GM18526 (cell line): Measurements from ENCODE around the gene ZNF576.

ENCODE experiments used
- POLR2A ChIP-seq: IDR thresholded peaks from 3 replicates; pipeline ENCODE4 v1.6.1; 2011; ENCODE audit not compliant: insufficient read length; ENCODE audit errors: extremely low read depth

Gene ZNF576

GRCh38 chr19:43612374-43612773 is 16.0 kb downstream of the ZNF576 start:
- TF ChIP-seq POLR2A = no peak

GRCh38 chr19:43616306-43616705 is 19.9 kb downstream of the ZNF576 start:
- no peak for TF ChIP-seq POLR2A

GRCh38 chr19:43616954-43617353 is 20.6 kb downstream of the ZNF576 start:
- no peak for TF ChIP-seq POLR2A

GRCh38 chr19:43618921-43619261 is 22.5 kb downstream of the ZNF576 start:
- TF ChIP-seq POLR2A = no peak

GRCh38 chr19:43619262-43620060 is 23.1 kb downstream of the ZNF576 start, which contains the start of gene ZNF428:
TSS of gene ZNF428 (minus strand) at chr19:43619629. CDS start at chr19:43614304, 5,325 bp downstream.
- TF ChIP-seq POLR2A = peak; percentile 82

DNA sequence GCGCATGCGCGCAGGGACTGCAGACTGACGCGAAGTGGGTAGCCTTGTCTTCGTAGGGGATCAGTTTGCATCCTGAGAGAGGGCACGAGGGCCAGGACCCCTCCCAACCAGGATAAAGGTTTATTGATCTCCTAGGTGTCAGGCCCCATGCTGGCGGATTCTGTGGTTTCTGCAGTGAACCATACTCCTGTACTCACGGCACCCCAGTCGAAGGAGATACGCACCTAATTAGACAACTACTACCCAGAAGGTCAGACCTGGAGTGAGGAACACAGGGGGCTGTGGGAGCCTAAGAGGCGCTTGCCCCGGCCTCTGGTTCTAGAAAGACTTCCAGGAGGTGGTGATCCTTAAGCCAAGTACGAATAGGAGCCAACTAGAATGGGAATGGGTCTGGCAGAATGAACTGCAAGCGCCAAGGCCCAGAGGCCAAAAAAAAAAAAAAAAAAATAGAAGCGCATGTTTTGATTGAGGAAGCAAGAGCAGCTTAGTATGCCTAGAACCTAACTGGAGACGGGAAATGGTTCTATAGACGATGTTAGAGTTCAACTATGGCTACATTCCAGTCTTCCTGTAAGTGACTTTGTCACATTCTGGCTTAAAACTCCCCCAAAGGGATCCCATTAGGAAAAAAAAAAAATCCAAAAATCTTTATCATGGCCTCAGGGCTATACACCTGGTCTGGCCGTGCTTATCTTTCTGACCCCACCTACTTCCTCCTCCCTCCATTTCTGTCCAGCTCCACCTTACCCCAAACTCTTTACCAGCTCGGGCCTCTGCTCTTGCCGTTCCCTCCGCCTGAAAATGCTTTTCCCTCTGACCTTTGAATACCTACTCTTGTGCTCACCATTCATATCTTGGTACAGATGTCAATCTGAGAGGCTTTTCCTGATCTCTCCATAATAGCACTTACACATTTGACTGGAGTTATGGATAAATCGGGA is 23.9 kb downstream of the ZNF576 start:
- no peak for TF ChIP-seq POLR2A

DNA sequence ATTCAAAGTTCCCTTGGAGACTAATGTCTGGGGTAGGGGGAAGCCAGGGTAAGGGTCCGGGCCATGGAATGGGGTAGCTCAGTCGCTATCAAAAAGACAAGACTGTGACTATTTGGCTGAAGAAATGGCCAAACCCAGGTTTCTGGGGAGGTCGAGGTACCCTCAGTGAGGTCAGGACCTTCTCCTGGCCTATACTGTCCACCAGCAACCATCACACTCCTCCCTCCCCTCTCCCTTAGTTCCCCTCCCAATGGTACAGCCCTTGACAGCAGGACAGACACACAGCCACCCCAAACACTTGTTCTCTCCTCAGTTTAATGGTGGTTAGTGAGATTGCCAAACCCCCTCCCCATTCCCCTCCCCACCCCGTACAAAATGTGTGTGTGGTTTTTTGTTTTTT is 25.7 kb downstream of the ZNF576 start:
- no peak for TF ChIP-seq POLR2A

- no peak for TF ChIP-seq POLR2A
Measured at GRCh38 chr19:43622956-43623355, 26.6 kb downstream of the ZNF576 start.

DNA sequence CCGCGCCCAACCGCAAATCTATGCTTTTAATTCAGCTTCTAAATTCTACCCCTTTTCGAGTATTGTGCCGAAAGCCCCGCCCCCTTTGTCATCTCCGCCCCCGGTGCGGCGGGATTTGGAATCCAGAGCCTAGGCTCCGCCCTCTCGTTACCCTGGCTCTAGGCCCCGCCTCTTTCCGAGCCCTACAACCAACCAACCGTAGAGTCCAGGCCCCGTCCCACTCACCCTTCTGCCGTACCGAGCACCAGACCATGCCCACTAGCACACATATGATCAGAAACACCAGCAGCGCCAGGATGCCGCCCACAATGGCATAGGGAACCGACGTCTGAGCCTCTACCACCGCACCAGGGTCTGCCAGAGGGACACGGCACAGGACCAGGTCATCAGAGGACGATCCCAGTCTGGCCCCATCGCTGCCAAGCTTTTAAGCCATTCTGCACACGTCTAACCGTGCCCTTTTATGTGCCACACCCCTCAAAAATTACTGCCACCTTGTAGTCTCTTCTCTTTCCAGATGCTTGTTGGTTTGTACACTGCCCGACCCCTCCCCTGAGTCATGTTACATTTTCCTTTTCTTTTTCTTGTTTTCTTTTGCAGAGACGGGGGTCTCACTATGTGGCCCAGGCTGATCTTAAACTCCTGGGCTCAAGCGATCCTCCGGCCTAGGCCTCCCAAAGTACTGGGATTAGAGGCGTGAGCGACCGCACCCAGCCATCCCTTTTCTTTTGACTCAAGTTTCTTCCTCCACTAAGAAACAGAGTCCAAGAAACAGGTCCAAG is 27.7 kb downstream of the ZNF576 start:
- TF ChIP-seq POLR2A = no peak

- TF ChIP-seq POLR2A = no peak
Measured at GRCh38 chr19:43624933-43625332, 28.5 kb downstream of the ZNF576 start.

GRCh38 chr19:43625918-43626579 is 29.7 kb downstream of the ZNF576 start:
- TF ChIP-seq POLR2A = no peak

GRCh38 chr19:43626838-43627237 is 30.4 kb downstream of the ZNF576 start:
- TF ChIP-seq POLR2A = no peak

GRCh38 chr19:43628646-43629326 is 32.4 kb downstream of the ZNF576 start:
- no peak for TF ChIP-seq POLR2A

DNA sequence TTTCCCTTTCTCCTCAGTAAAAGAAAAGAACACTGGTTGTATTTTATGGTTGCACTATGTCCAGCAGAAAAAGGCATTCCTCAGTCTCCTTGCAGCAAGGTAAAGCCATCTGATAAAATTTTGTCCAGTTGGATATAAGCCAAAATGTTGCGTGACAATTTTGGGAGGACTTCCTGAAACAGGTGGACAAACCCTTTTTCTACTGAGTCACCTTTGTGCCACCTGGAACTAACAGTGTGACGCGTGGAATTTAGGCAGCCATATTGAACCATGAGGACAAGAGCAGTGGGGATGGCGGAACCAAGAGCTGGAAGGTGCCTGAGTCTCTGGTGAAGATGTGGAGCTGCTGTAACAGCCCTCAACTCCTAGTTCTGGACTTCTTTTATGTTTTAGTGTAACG is 35.1 kb downstream of the ZNF576 start:
- TF ChIP-seq POLR2A = no peak
